Small intestine (tissue), 7 donors: ENCODE measurements around the gene TNFRSF12A. TPM values are rescaled to one million over a fixed set of nuclear protein-coding genes. Genes with fewer than 3 reads are reported as not detected.
A peak's percentile ranks its signal among the peaks of the same experiment; 100 is the strongest.

Experiments used
- DNase-seq, 2 donors: peaks; one replicate each; pipeline versions ENCODE4 v3.0.0 to v3.0.0-alpha.2; 2013
- FAIRE-seq: peaks from 2 replicates; lab custom pipeline; 2012; peaks lifted over from hg19 to GRCh38; lab: Jason Lieb, UNC
- H3K27ac ChIP-seq, 3 donors: one replicate each; pipeline ENCODE4 v1.5.1; 2013; ENCODE audit warnings: low read length in 2 of 3, mild to moderate bottlenecking in 2 of 3, control low read depth in 1 of 3, inconsistent platforms in 1 of 3, low read depth in 1 of 3, moderate library complexity in 1 of 3
- H3K27me3 ChIP-seq, 3 donors: one replicate each; pipeline ENCODE4 v1.6.1; 2013; ENCODE audit warnings: low read length in 3 of 3, inconsistent platforms in 1 of 3; ENCODE audit not compliant: control insufficient read depth in 3 of 3, insufficient read depth in 3 of 3
- H3K36me3 ChIP-seq, 3 donors: one replicate each; pipeline ENCODE4 v1.6.1; 2013; ENCODE audit warnings: low read length in 3 of 3, inconsistent platforms in 1 of 3, low read depth in 1 of 3, mild to moderate bottlenecking in 1 of 3, moderate library complexity in 1 of 3; ENCODE audit not compliant: control insufficient read depth in 3 of 3, insufficient read depth in 2 of 3
- H3K4me1 ChIP-seq, 3 donors: one replicate each; pipeline ENCODE4 v1.6.1; 2013; ENCODE audit warnings: low read length in 2 of 3, inconsistent platforms in 1 of 3, low read depth in 1 of 3, mild to moderate bottlenecking in 1 of 3, moderate library complexity in 1 of 3; ENCODE audit not compliant: control insufficient read depth in 3 of 3, insufficient read depth in 2 of 3
- H3K4me3 ChIP-seq, 3 donors: one replicate each; pipeline ENCODE4 v1.5.1; 2013; ENCODE audit warnings: low read length in 3 of 3, control low read depth in 1 of 3, inconsistent platforms in 1 of 3, low read depth in 1 of 3, mild to moderate bottlenecking in 1 of 3, moderate library complexity in 1 of 3
- H3K9me3 ChIP-seq, 2 donors: one replicate each; pipeline ENCODE4 v1.6.1; 2013; ENCODE audit warnings: low read depth in 1 of 2, low read length in 1 of 2; ENCODE audit not compliant: control insufficient read depth in 2 of 2, insufficient read depth in 1 of 2
- WGBS, 3 donors: extraction: QIAGEN DNeasy Blood & Tissue Kit; methylation state at CpG; one replicate each; pipeline ENCODE4 v1.1.7; 2013; 5-methylcytosine and 5-hydroxymethylcytosine counted together
- polyA plus RNA-seq, 4 donors: library from polyadenylated mRNA; stranded (reverse) in 3 of 4; unstranded in 1 of 4; fragments of 200-250 nt in 3 of 4; fragments of 120-200 nt in 1 of 4; gene quantifications; one replicate each; pipeline versions ENCODE4 v1.2.1 to v1.2.3, GENCODE V29; 2013
- donor health status: healthy with polysubstance abuse.
- donor health status: control.
- donor health status: control.
- donor health status: Bipolar disorder and iron deficiency.
- donor health status: healthy.

Gene TNFRSF12A
- polyA plus RNA-seq, 4 donors, result 27.4 to 259 (median 80.2) TPM

GRCh38 chr16:3027983-3028715, 8.0 kb downstream of the TNFRSF12A start:
- WGBS, 3 donors, result 8 to 9% (median 9%) methylated on average over 48 to 58 of the region's 58 CpGs
- peaks cover 0 to 48% (median 5%) of the 10 kb centered on the region in 3 donors for H3K36me3 ChIP-seq
- H3K27ac ChIP-seq, result peak overlapping the region in 2 of 3 donors; percentile 27 to 39
- peak; percentile 89 to 95 for DNase-seq
- FAIRE-seq, result no peak
- no peaks in the 10 kb centered on the region for H3K9me3 ChIP-seq
- H3K27me3 ChIP-seq, result peaks cover 0 to 32% (median 9%) of the 10 kb centered on the region in 3 donors
- peak overlapping the region in 1 of 3 donors; percentile 7 for H3K4me3 ChIP-seq
- peaks cover 0 to 32% (median under 1%) of the 10 kb centered on the region in 3 donors for H3K4me1 ChIP-seq

- H3K4me1 ChIP-seq, result peaks cover 0 to 25% (median 0%) of the 10 kb centered on the region in 3 donors
- WGBS, 3 donors, result 40 to 74% (median 66%) methylated on average over 13 to 15 of the region's 15 CpGs
Observed at GRCh38 chr16:3028716-3029319, 8.7 kb downstream of the TNFRSF12A start.

GRCh38 chr16:3029491-3030221, 9.5 kb downstream of the TNFRSF12A start:
- H3K4me3 ChIP-seq, result no peak overlapping the region

More at GRCh38 chr16:3028716-3029319, 8.7 kb downstream of the TNFRSF12A start:
- FAIRE-seq (no peak), DNase-seq (no peak)
- Histone ChIP-seq H3K4me3 (peak overlapping the region in 1 of 3 donors; percentile 5), H3K27me3 (peaks cover 0 to 32% (median 9%) of the 10 kb centered on the region in 3 donors), H3K36me3 (peaks cover 0 to 47% (median 5%) of the 10 kb centered on the region in 3 donors), H3K9me3 (no peaks in the 10 kb centered on the region), H3K27ac (no peak overlapping the region)

GRCh38 chr16:3030222-3031212, 10.3 kb downstream of the TNFRSF12A start:
- Histone ChIP-seq H3K4me1 (peaks cover 0 to 21% (median 0%) of the 10 kb centered on the region in 3 donors), H3K27me3 (peaks cover 0 to 35% (median 9%) of the 10 kb centered on the region in 3 donors), H3K4me3 (no peak overlapping the region), H3K9me3 (no peaks in the 10 kb centered on the region), H3K36me3 (peaks cover 0 to 44% (median 5%) of the 10 kb centered on the region in 3 donors), H3K27ac (no peak overlapping the region)
- no peak for FAIRE-seq
- DNase-seq, result no peak
- 83 to 91% (median 89%) methylated on average over 27 to 33 of the region's 33 CpGs for WGBS, 3 donors

More at GRCh38 chr16:3029491-3030221, 9.5 kb downstream of the TNFRSF12A start:
- DNase-seq (peak in 1 of 2 donors; percentile 46), FAIRE-seq (no peak)
- Histone ChIP-seq H3K36me3 (peaks cover 0 to 49% (median 5%) of the 10 kb centered on the region in 3 donors), H3K27ac (no peak overlapping the region), H3K27me3 (peaks cover 0 to 32% (median 9%) of the 10 kb centered on the region in 3 donors), H3K4me1 (peaks cover 0 to 25% (median 0%) of the 10 kb centered on the region in 3 donors), H3K9me3 (no peaks in the 10 kb centered on the region)
- WGBS, 3 donors, result 18 to 48% (median 42%) methylated on average over 22 to 59 of the region's 59 CpGs

- H3K4me3 ChIP-seq, result no peak overlapping the region
- WGBS, 3 donors, result 12 to 26% (median 18%) methylated on average over 7 of the region's 7 CpGs
- peaks cover 0 to 23% (median 0%) of the 10 kb centered on the region in 3 donors for H3K4me1 ChIP-seq
- H3K27ac ChIP-seq, result no peak overlapping the region
- peaks cover 0 to 23% (median 0%) of the 10 kb centered on the region in 3 donors for H3K36me3 ChIP-seq
- FAIRE-seq (no peak), DNase-seq (peak in 1 of 2 donors; percentile 37)
- peaks cover 0 to 49% (median 9%) of the 10 kb centered on the region in 3 donors for H3K27me3 ChIP-seq
- H3K9me3 ChIP-seq, result no peaks in the 10 kb centered on the region
Observed at GRCh38 chr16:3032624-3033023, 12.5 kb downstream of the TNFRSF12A start.

- no peak overlapping the region for H3K27ac ChIP-seq
- no peaks in the 10 kb centered on the region for H3K9me3 ChIP-seq
- 45 to 60% (median 56%) methylated on average over 14 to 19 of the region's 19 CpGs for WGBS, 3 donors
- peaks cover 0 to 35% (median 18%) of the 10 kb centered on the region in 3 donors for H3K27me3 ChIP-seq
- H3K36me3 ChIP-seq, result peaks cover 0 to 5% (median 0%) of the 10 kb centered on the region in 3 donors
- peaks cover 0 to 23% (median 0%) of the 10 kb centered on the region in 3 donors for H3K4me1 ChIP-seq
- DNase-seq (no peak), FAIRE-seq (no peak)
- H3K4me3 ChIP-seq, result peak overlapping the region in 2 of 3 donors; percentile 59 to 75
Observed at GRCh38 chr16:3035289-3035971, 15.3 kb downstream of the TNFRSF12A start.
